Panc1 (cell line): ENCODE measurements around the gene OR7E24. TPM values are rescaled to one million over a fixed set of nuclear protein-coding genes. Genes with fewer than 3 reads are reported as not detected.

Experiments
- ATAC-seq: fragments of 200-7000 bp; cut with Tn5 transposase; 2 replicates; pipeline ENCODE4 v1.9.1; 2020; ENCODE audit warnings: mild to moderate bottlenecking, moderate library complexity
- BruUV-seq: library from RNA; stranded (reverse); fragments of 400-500 nt; replicated peaks from 2 replicates; lab custom pipeline; 2021; lab: Mats Ljungman, UMichigan
- CTCF ChIA-PET: fragments of 300-600 bp; sonication (Branson Sonifier 250); formaldehyde crosslinking; loops from one replicate; lab custom pipeline; 2022; ENCODE audit warnings: antibody characterized with exemption; lab: Charles Lee
- POLR2A ChIA-PET: fragments of 300-600 bp; sonication (Branson Sonifier 250); formaldehyde crosslinking; loops from one replicate; lab custom pipeline; 2022; ENCODE audit warnings: antibody characterized with exemption; lab: Charles Lee
- DNase-seq: peaks from one replicate; pipeline ENCODE4 v3.0.0-alpha.2; 2010; ENCODE audit warnings: low read depth, low spot score
- H3K27ac ChIP-seq: 2 replicates; pipeline ENCODE4 v1.5.1; 2011; ENCODE audit warnings: mild to moderate bottlenecking, low read length, inconsistent platforms
- H3K27me3 ChIP-seq: fragments of 200-500 bp; sonication (Bioruptor generic); 2 replicates; pipeline ENCODE4 v1.6.0; 2014; ENCODE audit warnings: low read length, inconsistent platforms; ENCODE audit not compliant: control insufficient read depth, insufficient read depth
- H3K36me3 ChIP-seq: fragments of 200-500 bp; sonication (Bioruptor generic); 2 replicates; pipeline ENCODE4 v1.5.1; 2014; ENCODE audit warnings: inconsistent platforms, mild to moderate bottlenecking, low read length, moderate library complexity; ENCODE audit not compliant: control insufficient read depth, insufficient read depth
- H3K4me1 ChIP-seq: 2 replicates; pipeline ENCODE4 v1.5.1; 2011; ENCODE audit warnings: inconsistent platforms, mild to moderate bottlenecking, low read length, moderate library complexity; ENCODE audit not compliant: control insufficient read depth, insufficient read depth
- H3K4me3 ChIP-seq, 2 experiments: 2 replicates each; pipeline ENCODE4 v1.5.1; 2011 to 2012; ENCODE audit warnings: low read depth in 2 of 2, low read length in 2 of 2, mild to moderate bottlenecking in 2 of 2, inconsistent platforms in 1 of 2, moderate library complexity in 1 of 2
- H3K9me3 ChIP-seq: fragments of 200-500 bp; sonication (Bioruptor generic); 2 replicates; pipeline ENCODE4 v1.5.1; 2014; ENCODE audit warnings: low read depth, mild to moderate bottlenecking, inconsistent platforms, low read length, moderate library complexity; ENCODE audit not compliant: control insufficient read depth, insufficient read depth
- CTCF ChIP-seq: fragments of 450-650 bp; IDR thresholded peaks from 2 replicates; pipeline ENCODE4 v1.5.1; 2017; ENCODE audit warnings: mild to moderate bottlenecking
- SIN3A ChIP-seq: IDR thresholded peaks from 2 replicates; pipeline ENCODE4 v1.6.1; 2012; ENCODE audit warnings: low read depth, mild to moderate bottlenecking, low read length, moderate library complexity, borderline replicate concordance; ENCODE audit not compliant: insufficient read depth
- TCF7L2 ChIP-seq: IDR thresholded peaks from 2 replicates; pipeline ENCODE4 v1.6.1; 2011; ENCODE audit warnings: mild to moderate bottlenecking, low read depth, low read length, inconsistent platforms
- in situ Hi-C: cut with HindIII; loops from 2 replicates; pipeline ENCODE4 v1.10.0; 2016; ENCODE audit warnings: low sequenced_read_pairs, low pct_unique_long_range_greater_than_20kb
- intact Hi-C: fragments of 100-400 bp; cut with micrococcal nuclease; formaldehyde crosslinking; loops from one replicate; pipeline ENCODE4 v1.10.0; 2022; ENCODE audit not compliant: unreplicated experiment
- total RNA-seq: library from RNA; stranded (reverse); gene quantifications from one replicate; pipeline ENCODE4 v1.2.1, GENCODE V29; 2021; ENCODE audit not compliant: unreplicated experiment

Gene OR7E24
- total RNA-seq, 1 experiment from 2014 or later: not detected

DNA sequence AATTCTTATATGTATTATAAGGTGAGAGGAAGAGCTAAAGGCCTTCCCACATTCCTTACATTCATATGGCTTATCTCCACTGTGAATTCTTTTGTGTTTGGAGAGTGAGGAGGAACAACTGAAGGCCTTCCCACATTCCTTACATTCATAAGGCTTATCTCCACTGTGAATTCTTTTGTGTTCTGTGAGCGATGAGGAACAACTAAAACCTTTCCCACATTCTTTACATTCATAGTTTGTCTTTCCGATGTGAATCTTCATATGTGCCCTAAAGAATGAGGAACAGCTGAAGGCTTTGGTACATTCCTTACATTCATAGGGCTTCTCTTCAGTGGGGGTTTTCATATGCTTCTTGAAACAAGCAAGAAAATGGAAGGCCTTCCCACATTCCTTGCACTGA lies 45.6 kb downstream of the OR7E24 start:
- DNase-seq (no peak), ATAC-seq (no peak)
- H3K27ac ChIP-seq: no peak overlapping the region
- ChIA-PET CTCF (no interaction called here), POLR2A (no interaction called here)
- peaks cover 57% of the 10 kb centered on the region for H3K9me3 ChIP-seq
- intact Hi-C loops (no loop called here), in situ Hi-C loops (no loop called here)
- peaks cover 12% of the 10 kb centered on the region for H3K36me3 ChIP-seq
- H3K27me3 ChIP-seq: no peaks in the 10 kb centered on the region
- H3K4me1 ChIP-seq: no peaks in the 10 kb centered on the region
- no TSS peak for BruUV-seq
- H3K4me3 ChIP-seq: no peak overlapping the region
- no peak for TF ChIP-seq TCF7L2
- no peak for TF ChIP-seq CTCF
- no peak for TF ChIP-seq SIN3A

Other genes with a start within 250 kb of the OR7E24 start
- gene MUC16, start 240.5 kb upstream of the OR7E24 start, total RNA-seq: 3.4 TPM
- not detected for gene OR1M1, start 163.9 kb upstream of the OR7E24 start, total RNA-seq
- not detected for gene OR7G2, start 143.5 kb upstream of the OR7E24 start, total RNA-seq
- gene OR7G1, start 135.2 kb upstream of the OR7E24 start, total RNA-seq: not detected
- not detected for gene OR7G3, start 124.0 kb upstream of the OR7E24 start, total RNA-seq
- gene ZNF317, start 110.5 kb upstream of the OR7E24 start, total RNA-seq: 39.3 TPM
- not detected for gene OR7D2, start 72.0 kb upstream of the OR7E24 start, total RNA-seq
- gene OR7D4, start 31.3 kb upstream of the OR7E24 start, total RNA-seq: not detected
- gene ZNF699, start 58.9 kb downstream of the OR7E24 start, total RNA-seq: 7.3 TPM
- gene ZNF559, start 73.2 kb downstream of the OR7E24 start, total RNA-seq: 8.1 TPM
- 4.6 TPM for gene ZNF177, start 112.1 kb downstream of the OR7E24 start, total RNA-seq
- 10.5 TPM for gene ZNF266, start 184.6 kb downstream of the OR7E24 start, total RNA-seq
- not detected for gene ZNF560, start 247.7 kb downstream of the OR7E24 start, total RNA-seq